HCT116 (cell line): ENCODE results near the gene KDSR.

Experiments used
- EZH2phosphoT487 ChIP-seq: fragments of 200-600 bp; IDR thresholded peaks from 2 replicates; pipeline ENCODE4 v1.6.1; 2018; ENCODE audit warnings: antibody characterized with exemption, borderline replicate concordance
- FOSL1 ChIP-seq: IDR thresholded peaks from 2 replicates; pipeline ENCODE4 v1.6.1; 2012; ENCODE audit warnings: low read depth
- POLR2A ChIP-seq: IDR thresholded peaks from 2 replicates; pipeline ENCODE4 v1.7.0; 2011; ENCODE audit warnings: borderline replicate concordance; ENCODE audit not compliant: insufficient read depth, insufficient read length; ENCODE audit errors: extremely low read depth
- RAD21 ChIP-seq: IDR thresholded peaks from 2 replicates; pipeline ENCODE4 v1.6.1; 2012; ENCODE audit warnings: low read depth, mild to moderate bottlenecking
- ZNF274 ChIP-seq: fragments of 200-500 bp; sonication (Bioruptor generic); IDR thresholded peaks from 2 replicates; pipeline ENCODE4 v1.6.1; 2014; ENCODE audit warnings: mild to moderate bottlenecking, low read depth, low read length, inconsistent platforms
- TF ChIP-seq, protein P1 (sequence below): IDR thresholded peaks from 2 replicates; pipeline ENCODE4 v1.6.1; 2012
- TF ChIP-seq, protein P2 (sequence below), 3 experiments: fragments of 200-600 bp in 1 of 3; sonication (generic) in 1 of 3; IDR thresholded peaks in 2 of 3; conservative IDR thresholded peaks in 1 of 3; 2 replicates each; pipeline ENCODE4 v1.5.1; 2012 to 2017; ENCODE audit warnings: low read depth in 2 of 3, low read length in 2 of 3, antibody characterized with exemption in 1 of 3, borderline replicate concordance in 1 of 3, control low read depth in 1 of 3, mild to moderate bottlenecking in 1 of 3, mixed read lengths in 1 of 3, mixed run types in 1 of 3, moderate library complexity in 1 of 3; ENCODE audit not compliant: insufficient read depth in 1 of 3

GRCh38 chr18:63329431-63330145 lies 37.4 kb downstream of the KDSR start:
- no peak for TF ChIP-seq FOSL1
- TF ChIP-seq POLR2A: no peak
- TF ChIP-seq RAD21: no peak
- TF ChIP-seq, protein P1, sequence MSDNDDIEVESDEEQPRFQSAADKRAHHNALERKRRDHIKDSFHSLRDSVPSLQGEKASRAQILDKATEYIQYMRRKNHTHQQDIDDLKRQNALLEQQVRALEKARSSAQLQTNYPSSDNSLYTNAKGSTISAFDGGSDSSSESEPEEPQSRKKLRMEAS: no peak
- TF ChIP-seq ZNF274: no peak
- TF ChIP-seq, protein P2, sequence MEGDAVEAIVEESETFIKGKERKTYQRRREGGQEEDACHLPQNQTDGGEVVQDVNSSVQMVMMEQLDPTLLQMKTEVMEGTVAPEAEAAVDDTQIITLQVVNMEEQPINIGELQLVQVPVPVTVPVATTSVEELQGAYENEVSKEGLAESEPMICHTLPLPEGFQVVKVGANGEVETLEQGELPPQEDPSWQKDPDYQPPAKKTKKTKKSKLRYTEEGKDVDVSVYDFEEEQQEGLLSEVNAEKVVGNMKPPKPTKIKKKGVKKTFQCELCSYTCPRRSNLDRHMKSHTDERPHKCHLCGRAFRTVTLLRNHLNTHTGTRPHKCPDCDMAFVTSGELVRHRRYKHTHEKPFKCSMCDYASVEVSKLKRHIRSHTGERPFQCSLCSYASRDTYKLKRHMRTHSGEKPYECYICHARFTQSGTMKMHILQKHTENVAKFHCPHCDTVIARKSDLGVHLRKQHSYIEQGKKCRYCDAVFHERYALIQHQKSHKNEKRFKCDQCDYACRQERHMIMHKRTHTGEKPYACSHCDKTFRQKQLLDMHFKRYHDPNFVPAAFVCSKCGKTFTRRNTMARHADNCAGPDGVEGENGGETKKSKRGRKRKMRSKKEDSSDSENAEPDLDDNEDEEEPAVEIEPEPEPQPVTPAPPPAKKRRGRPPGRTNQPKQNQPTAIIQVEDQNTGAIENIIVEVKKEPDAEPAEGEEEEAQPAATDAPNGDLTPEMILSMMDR (IDR thresholded peaks at IDR 0.05 in 2 of 3, conservative IDR thresholded peaks at IDR 0.05 in 1 of 3; ENCODE audit: borderline replicate concordance in 1 of 3, insufficient read depth in 1 of 3, low read depth in 2 of 3, low read length in 2 of 3): no peak
- TF ChIP-seq EZH2phosphoT487: no peak
